ENCODE data around the gene POLR2M. TPM values are rescaled to one million over a fixed set of nuclear protein-coding genes. Genes with fewer than 3 reads are reported as not detected.

POLR2M gene
- total RNA-seq, 1 experiment from 2014 or later = 53.9 TPM

- intact Hi-C loops (cut with micrococcal nuclease; ENCODE audit: unreplicated experiment) = loop anchor here (5.0 kb wide), 1 partner anchor 117 kb away; no protein-coding TSS in a partner anchor
- no peaks in the 10 kb centered on the region for H3K27me3 ChIP-seq (ENCODE audit: insufficient read depth, low read depth)
- no peak overlapping the region for H3K27ac ChIP-seq
- no peaks in the 10 kb centered on the region for H3F3A ChIP-seq (ENCODE audit: insufficient read depth, low read depth)
- no peak overlapping the region for H3K4me2 ChIP-seq
- BruUV-seq (replicated peaks) = no TSS peak
- DNase-seq = no peak
- no peaks in the 10 kb centered on the region for H3K79me2 ChIP-seq (ENCODE audit: low read depth)
- H3K36me3 ChIP-seq (ENCODE audit: low read depth) = no peaks in the 10 kb centered on the region
- TF ChIP-seq EZH2 (IDR thresholded peaks at IDR 0.05; ENCODE audit: low read depth) (no peak), CTCF (conservative IDR thresholded peaks at IDR 0.05) (no peak)
- ChIA-PET CTCF (no interaction called here), POLR2A (ENCODE audit: unreplicated experiment) (no interaction called here)
- no peaks in the 10 kb centered on the region for H3K9me3 ChIP-seq (ENCODE audit: insufficient read depth, low read depth)
- H3K9me2 ChIP-seq (ENCODE audit: insufficient read depth) = no peaks in the 10 kb centered on the region
- H4K20me1 ChIP-seq (ENCODE audit: insufficient read depth) = no peaks in the 10 kb centered on the region
- no peaks in the 10 kb centered on the region for H3K4me1 ChIP-seq (replicated peaks; ENCODE audit: insufficient read depth)
- H3K4me3 ChIP-seq = no peak overlapping the region
- no peak overlapping the region for H2AFZ ChIP-seq
Observed at GRCh38 chr15:57734860-57735259, 28.3 kb downstream of the POLR2M start.

DNA sequence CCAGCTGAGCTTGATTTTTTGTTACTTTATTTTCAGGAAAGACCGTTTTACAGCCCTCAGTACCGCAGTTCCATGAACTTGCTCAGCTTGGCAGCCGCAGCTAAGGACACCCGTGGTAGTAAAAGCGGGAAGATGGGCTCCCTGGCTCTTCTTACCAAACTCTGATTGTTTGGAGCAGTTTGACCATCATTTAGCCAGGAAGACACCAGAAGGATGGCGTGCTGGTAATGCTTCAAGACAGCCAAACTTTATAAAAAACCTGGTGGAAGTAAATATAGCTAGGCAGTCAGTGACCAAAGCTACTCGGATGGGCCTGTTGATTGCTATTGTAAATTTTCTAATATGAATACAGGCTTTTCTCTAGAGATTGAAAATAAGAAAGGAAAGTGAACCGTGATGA, 28.9 kb downstream of the POLR2M start:
- no peak for DNase-seq
- Histone ChIP-seq H3K9me3 (ENCODE audit: insufficient read depth, low read depth) (no peaks in the 10 kb centered on the region), H3K4me2 (no peak overlapping the region), H3K36me3 (ENCODE audit: low read depth) (no peaks in the 10 kb centered on the region), H2AFZ (no peak overlapping the region), H3K79me2 (ENCODE audit: low read depth) (no peaks in the 10 kb centered on the region), H3K4me3 (no peak overlapping the region), H3F3A (ENCODE audit: insufficient read depth, low read depth) (no peaks in the 10 kb centered on the region), H3K27me3 (ENCODE audit: insufficient read depth, low read depth) (no peaks in the 10 kb centered on the region), H3K4me1 (replicated peaks; ENCODE audit: insufficient read depth) (no peaks in the 10 kb centered on the region), H3K27ac (no peak overlapping the region), H4K20me1 (ENCODE audit: insufficient read depth) (no peaks in the 10 kb centered on the region), H3K9me2 (ENCODE audit: insufficient read depth) (no peaks in the 10 kb centered on the region)
- CTCF ChIA-PET = no interaction called here
- intact Hi-C loops (cut with micrococcal nuclease; ENCODE audit: unreplicated experiment) = no loop called here
- TF ChIP-seq CTCF (conservative IDR thresholded peaks at IDR 0.05) (no peak), EZH2 (IDR thresholded peaks at IDR 0.05; ENCODE audit: low read depth) (no peak)
- POLR2A ChIA-PET (ENCODE audit: unreplicated experiment) = no interaction called here
- BruUV-seq (replicated peaks) = no TSS peak

DNA sequence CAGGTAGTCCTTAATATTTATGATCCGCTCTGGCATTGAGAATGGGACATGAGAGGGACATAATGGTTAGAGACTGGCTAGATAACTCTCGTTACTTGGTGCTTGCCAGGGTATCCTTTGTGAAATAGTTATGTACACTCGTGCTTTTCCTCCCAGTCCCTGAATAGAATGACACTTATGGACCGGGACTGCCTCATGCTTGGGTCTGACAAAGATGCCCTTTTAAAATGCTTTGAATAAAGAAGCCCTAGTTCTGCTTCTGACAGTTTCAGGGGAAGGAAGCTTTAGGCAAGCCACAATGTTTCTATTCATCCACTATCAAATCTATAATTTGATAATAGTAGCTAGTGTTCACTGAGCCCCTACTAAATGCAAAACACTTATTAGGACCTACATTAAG, 29.4 kb downstream of the POLR2M start:
- ChIA-PET POLR2A (ENCODE audit: unreplicated experiment) (no interaction called here), CTCF (no interaction called here)
- no peak overlapping the region for H2AFZ ChIP-seq
- H3K9me2 ChIP-seq (ENCODE audit: insufficient read depth) = no peaks in the 10 kb centered on the region
- no peaks in the 10 kb centered on the region for H3K9me3 ChIP-seq (ENCODE audit: insufficient read depth, low read depth)
- no peak overlapping the region for H3K27ac ChIP-seq
- H3K79me2 ChIP-seq (ENCODE audit: low read depth) = no peaks in the 10 kb centered on the region
- intact Hi-C loops (cut with micrococcal nuclease; ENCODE audit: unreplicated experiment) = no loop called here
- no peaks in the 10 kb centered on the region for H3F3A ChIP-seq (ENCODE audit: insufficient read depth, low read depth)
- no peak overlapping the region for H3K4me3 ChIP-seq
- BruUV-seq (replicated peaks) = no TSS peak
- DNase-seq = no peak
- H3K4me2 ChIP-seq = no peak overlapping the region
- H3K36me3 ChIP-seq (ENCODE audit: low read depth) = no peaks in the 10 kb centered on the region
- no peaks in the 10 kb centered on the region for H3K27me3 ChIP-seq (ENCODE audit: insufficient read depth, low read depth)
- TF ChIP-seq EZH2 (IDR thresholded peaks at IDR 0.05; ENCODE audit: low read depth) (no peak), CTCF (conservative IDR thresholded peaks at IDR 0.05) (no peak)
- no peaks in the 10 kb centered on the region for H4K20me1 ChIP-seq (ENCODE audit: insufficient read depth)
- no peaks in the 10 kb centered on the region for H3K4me1 ChIP-seq (replicated peaks; ENCODE audit: insufficient read depth)

All from PC-9 (cell line).